Adrenal gland (tissue), 5 donors: Measurements from ENCODE around the gene SULT1B1.

Experiments used
- CTCF ChIP-seq, 6 experiments: fragments of 450-650 bp in 4 of 6; fragments of 200-600 bp in 2 of 6; sonication (generic) in 1 of 6; IDR thresholded peaks; 1 replicate in 5 of 6; 2 replicates in 1 of 6; pipeline versions ENCODE4 v1.5.1 to v1.8.0; 2016 to 2021; ENCODE audit warnings: antibody characterized with exemption in 6 of 6, mild to moderate bottlenecking in 2 of 6, moderate library complexity in 1 of 6
- POLR2A ChIP-seq, 2 donors: fragments of 450-650 bp; IDR thresholded peaks; one replicate each; pipeline ENCODE4 v1.6.1; 2017; ENCODE audit warnings: antibody characterized with exemption in 2 of 2, mild to moderate bottlenecking in 2 of 2, moderate library complexity in 1 of 2
- donor health status: DM: no; HTN: no; CAD: no.

GRCh38 chr4:69726971-69727370 lies 33.4 kb downstream of the SULT1B1 start:
- TF ChIP-seq POLR2A (IDR thresholded peaks at IDR 0.05), result no peak
- no peak for TF ChIP-seq CTCF (IDR thresholded peaks at IDR 0.05)
